GM12874 (cell line): ENCODE measurements around the gene ZNF8.

Experiments used
- CTCF ChIP-seq: IDR thresholded peaks from 2 replicates; pipeline ENCODE4 v1.5.1; 2011; ENCODE audit warnings: low read depth, mild to moderate bottlenecking, control low read depth, low read length, moderate library complexity; ENCODE audit not compliant: insufficient read depth

Gene ZNF8

DNA sequence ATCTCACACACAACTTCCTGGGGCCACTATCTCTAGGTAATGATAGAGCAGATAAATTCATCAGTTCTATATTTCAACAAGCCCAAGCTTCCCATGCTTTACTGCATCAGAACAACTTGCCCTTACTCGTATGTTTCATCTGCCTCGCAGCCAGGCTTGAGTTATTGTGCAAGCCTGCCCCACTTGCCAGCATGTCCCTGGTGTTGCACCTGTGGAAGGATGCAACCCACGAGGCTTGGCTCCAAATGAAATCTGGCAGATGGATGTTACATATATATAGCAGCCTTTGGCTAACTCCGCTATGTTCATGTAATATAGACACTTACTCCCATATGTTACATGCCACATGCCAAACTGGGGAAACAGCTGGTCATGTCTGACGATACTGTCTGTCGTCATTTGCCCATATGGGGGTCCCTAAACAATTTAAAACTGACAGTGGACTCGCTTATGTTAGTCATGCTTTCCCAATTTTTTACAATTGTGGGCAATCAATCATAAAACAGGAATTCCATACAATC is 32.6 kb downstream of the ZNF8 start:
- no peak for TF ChIP-seq CTCF

- no peak for TF ChIP-seq CTCF
These were observed 36.8 kb downstream of the ZNF8 start for GRCh38 chr19:58315580-58315979.

- no peak for TF ChIP-seq CTCF
These were observed 38.8 kb downstream of the ZNF8 start for GRCh38 chr19:58317476-58318072.

DNA sequence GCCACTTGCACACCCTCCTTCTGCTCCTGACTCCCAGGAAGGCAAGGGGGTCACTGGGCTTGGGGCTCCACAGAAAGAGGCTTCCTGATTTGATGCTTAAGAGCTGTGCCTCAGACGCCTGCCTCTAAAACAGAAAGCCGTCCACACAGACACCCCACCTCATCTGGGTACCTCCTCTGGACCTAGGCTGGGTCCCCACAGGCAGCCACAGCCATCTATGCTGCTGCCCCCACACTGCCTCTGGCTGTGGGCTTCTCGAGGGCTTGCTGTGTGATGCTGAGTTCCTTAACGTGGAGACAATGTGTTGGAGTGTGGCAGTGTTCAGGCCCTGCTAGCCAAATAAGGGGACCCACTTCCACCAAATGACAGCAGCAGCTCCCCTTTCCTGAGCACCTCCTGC is 39.5 kb downstream of the ZNF8 start:
- TF ChIP-seq CTCF: no peak

- TF ChIP-seq CTCF: no peak
These were observed 40.5 kb downstream of the ZNF8 start for GRCh38 chr19:58319241-58319640.

DNA sequence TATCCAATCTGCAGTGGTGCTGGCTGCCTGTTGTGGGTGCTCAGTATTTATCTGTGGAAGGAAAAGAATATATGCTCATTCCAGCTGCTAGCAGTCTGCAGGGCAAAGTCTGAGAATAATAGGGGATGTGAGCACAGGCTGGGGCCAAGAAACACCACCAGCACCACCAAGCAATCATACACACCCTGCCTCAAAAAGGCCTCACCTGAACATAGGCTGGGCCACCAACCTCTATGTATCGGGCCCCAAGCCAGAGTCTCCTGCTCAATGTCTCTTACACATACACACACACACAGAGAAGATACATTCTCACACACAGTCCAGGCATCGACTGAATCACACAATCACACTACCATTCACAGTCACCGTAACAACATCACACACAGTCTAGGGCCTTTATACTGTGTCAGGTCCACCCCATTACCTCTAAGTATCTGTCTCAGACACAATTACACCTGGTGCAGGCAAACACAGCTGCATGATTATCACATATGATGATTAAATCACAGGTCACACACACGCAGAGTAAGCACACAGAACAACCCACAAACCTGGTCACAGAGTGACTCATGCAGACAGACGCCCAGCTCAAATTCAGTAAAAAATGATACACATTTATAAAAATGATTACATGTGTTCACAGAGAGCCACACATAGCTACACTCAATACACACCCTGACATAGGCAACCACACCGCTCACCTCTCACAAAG is 46.7 kb downstream of the ZNF8 start:
- no peak for TF ChIP-seq CTCF

GRCh38 chr19:58326501-58326913 is 47.8 kb downstream of the ZNF8 start:
- TF ChIP-seq CTCF: no peak
